DOHH2 (cell line): Measurements from ENCODE around the gene FSTL4.

Source experiments
- H3F3A ChIP-seq: fragments of 200-600 bp; sonication (generic), shearing (Covaris generic); 2 replicates; pipeline ENCODE4 v1.6.0; 2016; ENCODE audit warnings: antibody characterized with exemption, mild to moderate bottlenecking; ENCODE audit not compliant: control insufficient read depth, insufficient read depth
- H3K27ac ChIP-seq: fragments of 200-600 bp; sonication (generic); 2 replicates; pipeline ENCODE4 v1.5.1; 2014; ENCODE audit warnings: low read depth, mild to moderate bottlenecking, low read length, moderate library complexity
- H3K27me3 ChIP-seq: fragments of 200-600 bp; sonication (generic); 2 replicates; pipeline ENCODE4 v1.6.1; 2014; ENCODE audit warnings: mild to moderate bottlenecking, low read length, mixed read lengths; ENCODE audit not compliant: control insufficient read depth
- H3K36me3 ChIP-seq: fragments of 200-600 bp; sonication (generic); 2 replicates; pipeline ENCODE4 v1.6.1; 2014; ENCODE audit warnings: mild to moderate bottlenecking, low read length, moderate library complexity, mixed read lengths; ENCODE audit not compliant: control insufficient read depth
- H3K4me1 ChIP-seq: fragments of 200-600 bp; sonication (generic); 2 replicates; pipeline ENCODE4 v1.6.1; 2014; ENCODE audit warnings: mild to moderate bottlenecking, low read length, mixed read lengths; ENCODE audit not compliant: control insufficient read depth
- H3K4me2 ChIP-seq: fragments of 200-600 bp; sonication (generic); 2 replicates; pipeline ENCODE4 v1.6.0; 2014; ENCODE audit warnings: mild to moderate bottlenecking, low read length, moderate library complexity
- H3K4me3 ChIP-seq: fragments of 200-600 bp; sonication (generic); 2 replicates; pipeline ENCODE4 v1.5.1; 2014; ENCODE audit warnings: mild to moderate bottlenecking, low read length, mixed read lengths
- H3K79me2 ChIP-seq: fragments of 200-600 bp; sonication (generic); 2 replicates; pipeline ENCODE4 v1.6.1; 2014; ENCODE audit warnings: mild to moderate bottlenecking, low read length, mixed read lengths; ENCODE audit not compliant: control insufficient read depth
- H3K9me2 ChIP-seq: fragments of 200-600 bp; sonication (generic); replicated peaks from 2 replicates; pipeline ENCODE4 v1.6.1; 2014; ENCODE audit warnings: mild to moderate bottlenecking, low read length, mixed read lengths; ENCODE audit not compliant: control insufficient read depth
- H3K9me3 ChIP-seq: fragments of 200-600 bp; sonication (generic); 2 replicates; pipeline ENCODE4 v1.6.1; 2014; ENCODE audit warnings: antibody characterized with exemption, low read length, mixed read lengths; ENCODE audit not compliant: control insufficient read depth, insufficient read depth
- H4K20me1 ChIP-seq: fragments of 200-600 bp; sonication (generic); 2 replicates; pipeline ENCODE4 v1.6.0; 2014; ENCODE audit warnings: low read depth, mild to moderate bottlenecking, antibody characterized with exemption, low read length, moderate library complexity; ENCODE audit not compliant: control insufficient read depth, insufficient read depth
- EZH2phosphoT487 ChIP-seq: fragments of 200-600 bp; sonication (generic); IDR thresholded peaks from 2 replicates; pipeline ENCODE4 v1.6.1; 2017; ENCODE audit warnings: borderline replicate concordance, mild to moderate bottlenecking, antibody characterized with exemption, low read length, moderate library complexity, mixed read lengths
- TF ChIP-seq, protein P1 (sequence below): fragments of 200-600 bp; sonication (generic); IDR thresholded peaks from one replicate; pipeline ENCODE4 v1.5.1; 2014; ENCODE audit warnings: antibody characterized with exemption, mild to moderate bottlenecking, low read depth, low read length; ENCODE audit not compliant: poor library complexity, severe bottlenecking

Gene FSTL4

GRCh38 chr5:133605323-133605722, 7.0 kb downstream of the FSTL4 start:
- H3K79me2 ChIP-seq: no peaks in the 10 kb centered on the region
- no peaks in the 10 kb centered on the region for H3K9me3 ChIP-seq
- H3K4me1 ChIP-seq: no peaks in the 10 kb centered on the region
- H3K9me2 ChIP-seq: no peaks in the 10 kb centered on the region
- no peaks in the 10 kb centered on the region for H3F3A ChIP-seq
- TF ChIP-seq, protein P1, sequence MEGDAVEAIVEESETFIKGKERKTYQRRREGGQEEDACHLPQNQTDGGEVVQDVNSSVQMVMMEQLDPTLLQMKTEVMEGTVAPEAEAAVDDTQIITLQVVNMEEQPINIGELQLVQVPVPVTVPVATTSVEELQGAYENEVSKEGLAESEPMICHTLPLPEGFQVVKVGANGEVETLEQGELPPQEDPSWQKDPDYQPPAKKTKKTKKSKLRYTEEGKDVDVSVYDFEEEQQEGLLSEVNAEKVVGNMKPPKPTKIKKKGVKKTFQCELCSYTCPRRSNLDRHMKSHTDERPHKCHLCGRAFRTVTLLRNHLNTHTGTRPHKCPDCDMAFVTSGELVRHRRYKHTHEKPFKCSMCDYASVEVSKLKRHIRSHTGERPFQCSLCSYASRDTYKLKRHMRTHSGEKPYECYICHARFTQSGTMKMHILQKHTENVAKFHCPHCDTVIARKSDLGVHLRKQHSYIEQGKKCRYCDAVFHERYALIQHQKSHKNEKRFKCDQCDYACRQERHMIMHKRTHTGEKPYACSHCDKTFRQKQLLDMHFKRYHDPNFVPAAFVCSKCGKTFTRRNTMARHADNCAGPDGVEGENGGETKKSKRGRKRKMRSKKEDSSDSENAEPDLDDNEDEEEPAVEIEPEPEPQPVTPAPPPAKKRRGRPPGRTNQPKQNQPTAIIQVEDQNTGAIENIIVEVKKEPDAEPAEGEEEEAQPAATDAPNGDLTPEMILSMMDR: no peak
- TF ChIP-seq EZH2phosphoT487: no peak
- no peak overlapping the region for H3K4me3 ChIP-seq
- no peaks in the 10 kb centered on the region for H4K20me1 ChIP-seq
- H3K36me3 ChIP-seq: no peaks in the 10 kb centered on the region
- no peak overlapping the region for H3K27ac ChIP-seq
- H3K4me2 ChIP-seq: no peak overlapping the region
- H3K27me3 ChIP-seq: peaks cover 26% of the 10 kb centered on the region

GRCh38 chr5:133603711-133604110, 8.6 kb downstream of the FSTL4 start:
- no peak overlapping the region for H3K4me2 ChIP-seq
- no peaks in the 10 kb centered on the region for H3K9me2 ChIP-seq
- no peak overlapping the region for H3K27ac ChIP-seq
- no peaks in the 10 kb centered on the region for H3K79me2 ChIP-seq
- H3K9me3 ChIP-seq: no peaks in the 10 kb centered on the region
- H3K4me3 ChIP-seq: no peak overlapping the region
- H3K36me3 ChIP-seq: no peaks in the 10 kb centered on the region
- no peaks in the 10 kb centered on the region for H3K4me1 ChIP-seq
- H4K20me1 ChIP-seq: no peaks in the 10 kb centered on the region
- no peaks in the 10 kb centered on the region for H3F3A ChIP-seq
- TF ChIP-seq EZH2phosphoT487: no peak
- TF ChIP-seq, protein P1: no peak
- peaks cover 11% of the 10 kb centered on the region for H3K27me3 ChIP-seq

- H3K4me2 ChIP-seq: no peak overlapping the region
- TF ChIP-seq, protein P1: no peak
- no peak for TF ChIP-seq EZH2phosphoT487
These were observed 9.4 kb downstream of the FSTL4 start for GRCh38 chr5:133602835-133603380.

More at GRCh38 chr5:133602835-133603380, 9.4 kb downstream of the FSTL4 start:
- Histone ChIP-seq H3K4me1 (no peaks in the 10 kb centered on the region), H3K9me2 (no peaks in the 10 kb centered on the region), H3K79me2 (no peaks in the 10 kb centered on the region), H3F3A (no peaks in the 10 kb centered on the region), H4K20me1 (no peaks in the 10 kb centered on the region), H3K27me3 (peaks cover 5% of the 10 kb centered on the region; the same call in 1 of the 2 replicates), H3K27ac (no peak overlapping the region), H3K9me3 (no peaks in the 10 kb centered on the region), H3K36me3 (no peaks in the 10 kb centered on the region), H3K4me3 (no peak overlapping the region)
